CD14-positive monocyte (primary cell): Measurements from ENCODE around the gene CCL28. TPM values are rescaled to one million over a fixed set of nuclear protein-coding genes. Genes with fewer than 3 reads are reported as not detected.

ENCODE experiments used
- DNase-seq, 3 donors: peaks; one replicate each; pipeline ENCODE4 v3.0.0-alpha.2; 2011 to 2022
- H2AFZ ChIP-seq: 2 replicates; pipeline ENCODE4 v1.6.0; 2012; ENCODE audit warnings: mild to moderate bottlenecking, low read depth, low read length, inconsistent platforms; ENCODE audit not compliant: insufficient read depth, poor library complexity, severe bottlenecking
- H3K27ac ChIP-seq, 2 donors: 1 replicate in 1 of 2; 2 replicates in 1 of 2; pipeline ENCODE4 v1.5.1; 2012 to 2013; ENCODE audit warnings: low read length in 2 of 2, control low read depth in 1 of 2, inconsistent platforms in 1 of 2, low read depth in 1 of 2, mild to moderate bottlenecking in 1 of 2
- H3K27me3 ChIP-seq, 2 donors: one replicate each; pipeline versions ENCODE4 v1.6.0 to v1.6.1; 2011 to 2013; ENCODE audit warnings: low read length in 2 of 2; ENCODE audit not compliant: control insufficient read depth in 2 of 2, insufficient read depth in 2 of 2
- H3K36me3 ChIP-seq, 2 donors: replicated peaks in 1 of 2; 1 replicate in 1 of 2; 2 replicates in 1 of 2; pipeline versions ENCODE4 v1.5.1 to v1.6.1; 2012 to 2013; ENCODE audit warnings: low read length in 2 of 2, control low read depth in 1 of 2, inconsistent platforms in 1 of 2, mild to moderate bottlenecking in 1 of 2; ENCODE audit not compliant: insufficient read depth in 2 of 2, control insufficient read depth in 1 of 2
- H3K4me1 ChIP-seq, 2 donors: 1 replicate in 1 of 2; 2 replicates in 1 of 2; pipeline versions ENCODE4 v1.5.1 to v1.6.1; 2012 to 2013; ENCODE audit warnings: low read length in 2 of 2, control low read depth in 1 of 2, inconsistent platforms in 1 of 2, mild to moderate bottlenecking in 1 of 2, moderate library complexity in 1 of 2; ENCODE audit not compliant: insufficient read depth in 2 of 2, control insufficient read depth in 1 of 2
- H3K4me2 ChIP-seq: replicated peaks from 2 replicates; pipeline ENCODE3; 2012; ENCODE audit warnings: low read length, moderate library complexity, mild to moderate bottlenecking; ENCODE audit not compliant: poor library complexity, severe bottlenecking; ENCODE audit errors: extremely low read depth
- H3K4me3 ChIP-seq, 3 experiments: fragments of 200-600 bp in 1 of 3; sonication (generic) in 1 of 3; replicated peaks in 1 of 3; 1 replicate in 2 of 3; 2 replicates in 1 of 3; pipeline ENCODE4 v1.5.1; 2011 to 2013; ENCODE audit warnings: low read length in 3 of 3, mild to moderate bottlenecking in 3 of 3, control low read depth in 2 of 3, low read depth in 2 of 3, inconsistent platforms in 1 of 3, moderate library complexity in 1 of 3
- H3K79me2 ChIP-seq: 2 replicates; pipeline ENCODE4 v1.6.0; 2012; ENCODE audit warnings: mild to moderate bottlenecking, control low read depth, inconsistent platforms, low read length, moderate library complexity; ENCODE audit not compliant: insufficient read depth
- H3K9ac ChIP-seq: 2 replicates; pipeline ENCODE4 v1.6.0; 2017; ENCODE audit warnings: low read length, mild to moderate bottlenecking; ENCODE audit not compliant: insufficient read depth, poor library complexity, severe bottlenecking
- H3K9me3 ChIP-seq, 2 donors: replicated peaks in 1 of 2; 1 replicate in 1 of 2; 2 replicates in 1 of 2; pipeline versions ENCODE4 v1.5.1 to v1.6.1; 2012 to 2013; ENCODE audit warnings: low read length in 2 of 2, control low read depth in 1 of 2; ENCODE audit not compliant: control insufficient read depth in 1 of 2, insufficient read depth in 1 of 2
- H4K20me1 ChIP-seq: 2 replicates; pipeline ENCODE4 v1.6.0; 2012; ENCODE audit warnings: mild to moderate bottlenecking, low read length, control low read depth, moderate library complexity; ENCODE audit not compliant: insufficient read depth
- H3K27ac Mint-ChIP-seq, 7 donors: one replicate each; pipeline ENCODE4 v1.8.0; 2020; ENCODE audit warnings: mild to moderate bottlenecking in 7 of 7, mixed read lengths in 7 of 7, moderate library complexity in 6 of 7, inconsistent platforms in 2 of 7
- H3K27me3 Mint-ChIP-seq, 3 donors: one replicate each; pipeline ENCODE4 v1.8.0; 2021 to 2022; ENCODE audit warnings: low read depth in 3 of 3, mild to moderate bottlenecking in 3 of 3, mixed read lengths in 3 of 3, moderate library complexity in 3 of 3, inconsistent platforms in 1 of 3
- H3K36me3 Mint-ChIP-seq, 2 donors: one replicate each; pipeline ENCODE4 v1.8.0; 2020; ENCODE audit warnings: mixed read lengths in 2 of 2, inconsistent platforms in 1 of 2, mild to moderate bottlenecking in 1 of 2
- H3K4me1 Mint-ChIP-seq: one replicate; pipeline ENCODE4 v1.8.0; 2020; ENCODE audit warnings: mild to moderate bottlenecking, mixed read lengths
- H3K4me3 Mint-ChIP-seq, 2 donors: one replicate each; pipeline ENCODE4 v1.8.0; 2020; ENCODE audit warnings: mild to moderate bottlenecking in 2 of 2, mixed read lengths in 2 of 2, moderate library complexity in 1 of 2
- H3K9me3 Mint-ChIP-seq, 7 donors: one replicate each; pipeline ENCODE4 v1.8.0; 2020 to 2022; ENCODE audit warnings: mixed read lengths in 7 of 7, mild to moderate bottlenecking in 6 of 7, moderate library complexity in 6 of 7, inconsistent platforms in 2 of 7
- CTCF ChIP-seq: fragments of 200-600 bp; IDR thresholded peaks from one replicate; pipeline ENCODE4 v1.8.0; 2022; ENCODE audit warnings: antibody characterized with exemption, mild to moderate bottlenecking
- WGBS: methylation state at CpG from one replicate; pipeline ENCODE4 v1.1.5; 2013; ENCODE audit warnings: missing lambda C conversion rate; ENCODE audit not compliant: insufficient coverage; 5-methylcytosine and 5-hydroxymethylcytosine counted together
- intact Hi-C, 2 donors: fragments of 100-400 bp; cut with micrococcal nuclease; formaldehyde crosslinking; loops; one replicate each; pipeline versions ENCODE4 v1.15.0 to v1.15.1; 2023
- polyA plus RNA-seq, 3 donors: library from polyadenylated mRNA; depleted of rRNA in 1 of 3; unstranded in 2 of 3; stranded (reverse) in 1 of 3; fragments of 300-500 nt in 2 of 3; fragments of >200 nt in 1 of 3; fragmentation: Illumina TruSeq in 2 of 3; gene quantifications; 1 replicate in 2 of 3; 2 replicates in 1 of 3; pipeline ENCODE4 v1.2.3, GENCODE V29; 2012 to 2021

Gene CCL28
- polyA plus RNA-seq, 3 donors, result 0.10 to 0.51 (median 0.32) TPM

GRCh38 chr5:43413966-43414365, 1.8 kb upstream of the CCL28 start:
- Histone ChIP-seq H3K9me3 (no peaks in the 10 kb centered on the region), H2AFZ (no peak overlapping the region), H3K36me3 (no peaks in the 10 kb centered on the region), H3K4me3 (no peak overlapping the region), H3K4me1 (no peaks in the 10 kb centered on the region), H4K20me1 (no peaks in the 10 kb centered on the region), H3K4me2 (no peak overlapping the region), H3K79me2 (no peaks in the 10 kb centered on the region), H3K9ac (no peak overlapping the region), H3K27me3 (no peaks in the 10 kb centered on the region), H3K27ac (no peak overlapping the region)
- peaks cover 0 to 2% (median 0%) of the 10 kb centered on the region in 3 donors for H3K27me3 Mint-ChIP-seq
- no peak for DNase-seq
- no peaks in the 10 kb centered on the region for H3K4me1 Mint-ChIP-seq
- no peaks in the 10 kb centered on the region for H3K36me3 Mint-ChIP-seq
- no peak overlapping the region for H3K27ac Mint-ChIP-seq
- WGBS, result no CpG with 5 or more reads among the region's 2 CpGs
- TF ChIP-seq CTCF, result no peak
- no peak overlapping the region for H3K4me3 Mint-ChIP-seq
- H3K9me3 Mint-ChIP-seq, result peaks cover 0 to 3% (median 0%) of the 10 kb centered on the region in 7 donors
- intact Hi-C loops, result no loop called here

GRCh38 chr5:43412644-43413043, 453 bp upstream of the CCL28 start:
- no peak overlapping the region for H3K4me3 ChIP-seq
- no peaks in the 10 kb centered on the region for H3K4me1 Mint-ChIP-seq
- no peak overlapping the region for H2AFZ ChIP-seq
- no peak overlapping the region for H3K27ac Mint-ChIP-seq
- no peaks in the 10 kb centered on the region for H3K27me3 ChIP-seq
- no peak overlapping the region for H3K9ac ChIP-seq
- no peaks in the 10 kb centered on the region for H3K4me1 ChIP-seq
- no peaks in the 10 kb centered on the region for H4K20me1 ChIP-seq
- intact Hi-C loops, result no loop called here
- no peak overlapping the region for H3K27ac ChIP-seq
- WGBS, result no CpG with 5 or more reads among the region's 1 CpG
- H3K4me2 ChIP-seq, result no peak overlapping the region
- no peaks in the 10 kb centered on the region for H3K36me3 Mint-ChIP-seq
- peaks cover 0 to 3% (median 0%) of the 10 kb centered on the region in 7 donors for H3K9me3 Mint-ChIP-seq
- H3K36me3 ChIP-seq, result no peaks in the 10 kb centered on the region
- H3K79me2 ChIP-seq, result no peaks in the 10 kb centered on the region
- no peak for TF ChIP-seq CTCF
- DNase-seq, result no peak
- H3K4me3 Mint-ChIP-seq, result no peak overlapping the region
- H3K27me3 Mint-ChIP-seq, result peaks cover 0 to 2% (median 0%) of the 10 kb centered on the region in 3 donors
- H3K9me3 ChIP-seq, result no peaks in the 10 kb centered on the region
